K562 (cell line): Measurements from ENCODE around the gene PDE6G. TPM values are rescaled to one million over a fixed set of nuclear protein-coding genes. Genes with fewer than 3 reads are reported as not detected.

ENCODE experiments used
- ASH1L ChIP-seq: fragments of 450-650 bp; IDR thresholded peaks from 2 replicates; pipeline ENCODE4 v1.6.1; 2018; ENCODE audit warnings: borderline replicate concordance, mild to moderate bottlenecking, low read depth; ENCODE audit not compliant: partially characterized antibody
- BRF1 ChIP-seq: IDR thresholded peaks from 3 replicates; pipeline ENCODE4 v1.6.1; 2011; ENCODE audit warnings: borderline replicate concordance, mild to moderate bottlenecking; ENCODE audit not compliant: insufficient read length; ENCODE audit errors: extremely low read depth
- CAMTA2 ChIP-seq: fragments of 250-450 bp; sonication (Bioruptor Pico); conservative IDR thresholded peaks from 2 replicates; pipeline ENCODE4 v1.5.1; 2022
- FIP1L1 ChIP-seq: fragments of 200-400 bp; formaldehyde crosslinking; IDR thresholded peaks from 2 replicates; pipeline ENCODE4 v1.6.1; 2018; ENCODE audit warnings: mild to moderate bottlenecking, low read depth, low read length; ENCODE audit not compliant: poor library complexity, severe bottlenecking
- MCM3 ChIP-seq: fragments of 450-650 bp; IDR thresholded peaks from 2 replicates; pipeline ENCODE4 v1.6.1; 2016
- MED1 ChIP-seq: sonication (generic); formaldehyde crosslinking; IDR thresholded peaks from 2 replicates; pipeline ENCODE4 v1.8.1; 2023; ENCODE audit warnings: missing genetic modification reagents, borderline replicate concordance
- MXI1 ChIP-seq: IDR thresholded peaks from 2 replicates; pipeline ENCODE4 v1.6.1; 2011; ENCODE audit warnings: low read depth, mild to moderate bottlenecking, improper control_type of control experiment, low read length
- NRF1 ChIP-seq, 2 experiments: fragments of 450-650 bp; IDR thresholded peaks in 1 of 2; conservative IDR thresholded peaks in 1 of 2; 2 replicates each; pipeline ENCODE4 v1.6.1; 2014; ENCODE audit warnings: mild to moderate bottlenecking in 2 of 2
- POLR2G ChIP-seq: fragments of 200-400 bp; formaldehyde crosslinking; IDR thresholded peaks from 2 replicates; pipeline ENCODE4 v1.6.1; 2017; ENCODE audit warnings: low read depth, mild to moderate bottlenecking, antibody characterized with exemption, low read length, moderate library complexity
- YY1 ChIP-seq, 3 experiments: IDR thresholded peaks; 2 replicates each; pipeline ENCODE4 v1.6.1; 2011; ENCODE audit warnings: low read length in 2 of 3, mild to moderate bottlenecking in 2 of 3, moderate library complexity in 2 of 3, borderline replicate concordance in 1 of 3, control low read depth in 1 of 3, low read depth in 1 of 3; ENCODE audit not compliant: insufficient read depth in 3 of 3, insufficient replicate concordance in 2 of 3, control insufficient read depth in 1 of 3, insufficient read length in 1 of 3; ENCODE audit errors: extremely low read depth in 1 of 3
- ZBTB7A ChIP-seq: IDR thresholded peaks from 2 replicates; pipeline ENCODE4 v1.6.1; 2011; ENCODE audit warnings: low read depth, mild to moderate bottlenecking, low read length, moderate library complexity, borderline replicate concordance; ENCODE audit not compliant: control insufficient read depth
- ZNF644 ChIP-seq: fragments of 200-800 bp; sonication (Bioruptor generic); IDR thresholded peaks from 2 replicates; pipeline ENCODE4 v1.6.1; 2016; ENCODE audit warnings: low read depth, missing genetic modification characterization, missing compliant biosample characterization
- polyA plus RNA-seq, 8 experiments: library from polyadenylated mRNA; depleted of rRNA in 4 of 8; stranded (reverse) in 5 of 8; unstranded in 3 of 8; fragments of >200 nt; fragmentation: Nextera tagmentation in 2 of 8; fragmentation: Illumina TruSeq in 1 of 8; extraction: Ambion mirVana in 2 of 8; extraction: Trizol in 1 of 8; gene quantifications; 2 replicates each; pipeline versions ENCODE4 v1.2.1 to v1.2.3, GENCODE V29; 2011 to 2014; ENCODE audit warnings: inconsistent platforms in 1 of 8, missing spikeins in 1 of 8
- total RNA-seq, 7 experiments: library from RNA; depleted of rRNA in 6 of 7; stranded (reverse); fragments of >200 nt in 6 of 7; fragmentation: Illumina TruSeq in 2 of 7; extraction: Trizol in 2 of 7; gene quantifications; 2 replicates each; pipeline versions ENCODE4 v1.2.1 to v1.2.3, GENCODE V29; 2011 to 2021; ENCODE audit warnings: low replicate concordance in 1 of 7
- TF ChIP-seq, protein P1 (sequence below), 2 experiments: fragments of 450-650 bp; formaldehyde crosslinking in 1 of 2; IDR thresholded peaks; 2 replicates each; pipeline versions ENCODE4 v1.4.0 to v1.6.1; 2014 to 2020; ENCODE audit warnings: mild to moderate bottlenecking in 2 of 2, borderline replicate concordance in 1 of 2, low read depth in 1 of 2
- TF ChIP-seq, protein P2 (sequence below), 3 experiments: IDR thresholded peaks in 2 of 3; conservative IDR thresholded peaks in 1 of 3; 2 replicates each; pipeline ENCODE4 v1.5.1; 2011 to 2012; ENCODE audit warnings: low read length in 3 of 3, mild to moderate bottlenecking in 3 of 3, control low read depth in 2 of 3, improper control_type of control experiment in 1 of 3, inconsistent platforms in 1 of 3, low read depth in 1 of 3, mixed read lengths in 1 of 3, moderate library complexity in 1 of 3; ENCODE audit not compliant: insufficient read depth in 2 of 3
- TF ChIP-seq, protein P3 (sequence below): sonication (generic); formaldehyde crosslinking; IDR thresholded peaks from 2 replicates; pipeline ENCODE4 v1.8.1; 2023; ENCODE audit warnings: mild to moderate bottlenecking, missing genetic modification reagents

The PDE6G gene
- total and polyA plus RNA-seq, 9 of the 15 experiments (the other 6 are each of a cell fraction or from before 2014, with no cell fraction given) = 0.14 to 0.59 TPM; not detected in 7

DNA sequence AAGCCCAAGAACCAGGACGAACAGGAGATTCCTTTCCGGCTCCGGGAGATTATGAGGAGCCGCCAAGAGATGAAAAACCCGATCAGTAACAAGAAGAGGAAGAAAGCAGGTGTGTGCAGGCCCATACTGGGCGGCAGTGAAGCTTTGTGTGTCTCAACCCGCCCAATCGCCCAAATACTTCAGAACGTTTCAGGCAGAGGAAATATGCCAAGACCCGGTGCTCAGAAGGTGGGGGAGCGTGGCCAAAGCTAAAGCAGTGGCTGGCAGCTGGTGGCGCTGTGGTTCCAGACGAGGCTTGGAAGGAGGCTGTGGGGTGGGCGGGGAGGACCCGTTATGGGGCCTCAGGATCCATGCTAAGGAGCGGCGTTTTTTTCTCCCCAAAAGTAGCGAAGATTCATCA lies 11.4 kb upstream of the PDE6G start (continued):
- no peak for TF ChIP-seq ASH1L
- no peak for TF ChIP-seq MXI1
- TF ChIP-seq CAMTA2 (CRISPR knock-in tag) = no peak
- no peak for TF ChIP-seq NRF1 (conservative IDR thresholded peaks at IDR 0.05 in 1 of 2, IDR thresholded peaks at IDR 0.05 in 1 of 2)
- TF ChIP-seq BRF1 = no peak
- no peak for TF ChIP-seq MCM3
- peak; percentile 34; the same call in 1 of the 2 replicates for TF ChIP-seq POLR2G
- TF ChIP-seq FIP1L1 = no peak
- TF ChIP-seq, protein P1, sequence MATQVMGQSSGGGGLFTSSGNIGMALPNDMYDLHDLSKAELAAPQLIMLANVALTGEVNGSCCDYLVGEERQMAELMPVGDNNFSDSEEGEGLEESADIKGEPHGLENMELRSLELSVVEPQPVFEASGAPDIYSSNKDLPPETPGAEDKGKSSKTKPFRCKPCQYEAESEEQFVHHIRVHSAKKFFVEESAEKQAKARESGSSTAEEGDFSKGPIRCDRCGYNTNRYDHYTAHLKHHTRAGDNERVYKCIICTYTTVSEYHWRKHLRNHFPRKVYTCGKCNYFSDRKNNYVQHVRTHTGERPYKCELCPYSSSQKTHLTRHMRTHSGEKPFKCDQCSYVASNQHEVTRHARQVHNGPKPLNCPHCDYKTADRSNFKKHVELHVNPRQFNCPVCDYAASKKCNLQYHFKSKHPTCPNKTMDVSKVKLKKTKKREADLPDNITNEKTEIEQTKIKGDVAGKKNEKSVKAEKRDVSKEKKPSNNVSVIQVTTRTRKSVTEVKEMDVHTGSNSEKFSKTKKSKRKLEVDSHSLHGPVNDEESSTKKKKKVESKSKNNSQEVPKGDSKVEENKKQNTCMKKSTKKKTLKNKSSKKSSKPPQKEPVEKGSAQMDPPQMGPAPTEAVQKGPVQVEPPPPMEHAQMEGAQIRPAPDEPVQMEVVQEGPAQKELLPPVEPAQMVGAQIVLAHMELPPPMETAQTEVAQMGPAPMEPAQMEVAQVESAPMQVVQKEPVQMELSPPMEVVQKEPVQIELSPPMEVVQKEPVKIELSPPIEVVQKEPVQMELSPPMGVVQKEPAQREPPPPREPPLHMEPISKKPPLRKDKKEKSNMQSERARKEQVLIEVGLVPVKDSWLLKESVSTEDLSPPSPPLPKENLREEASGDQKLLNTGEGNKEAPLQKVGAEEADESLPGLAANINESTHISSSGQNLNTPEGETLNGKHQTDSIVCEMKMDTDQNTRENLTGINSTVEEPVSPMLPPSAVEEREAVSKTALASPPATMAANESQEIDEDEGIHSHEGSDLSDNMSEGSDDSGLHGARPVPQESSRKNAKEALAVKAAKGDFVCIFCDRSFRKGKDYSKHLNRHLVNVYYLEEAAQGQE (IDR thresholded peaks at IDR 0.05; ENCODE audit: borderline replicate concordance) = peak; percentile 12; the same call in 1 of the 2 replicates
- TF ChIP-seq, protein P1 (CRISPR knock-in tag; IDR thresholded peaks at IDR 0.05; ENCODE audit: low read depth) = no peak
- TF ChIP-seq MED1 = no peak
- peak in 1 of 3 experiments; percentile 34 for TF ChIP-seq YY1 (IDR thresholded peaks at IDR 0.05; ENCODE audit: borderline replicate concordance in 1 of 3, control insufficient read depth in 1 of 3, extremely low read depth in 1 of 3, insufficient read depth in 3 of 3, insufficient read length in 1 of 3, insufficient replicate concordance in 2 of 3, low read depth in 1 of 3, low read length in 2 of 3)
- TF ChIP-seq, protein P2, sequence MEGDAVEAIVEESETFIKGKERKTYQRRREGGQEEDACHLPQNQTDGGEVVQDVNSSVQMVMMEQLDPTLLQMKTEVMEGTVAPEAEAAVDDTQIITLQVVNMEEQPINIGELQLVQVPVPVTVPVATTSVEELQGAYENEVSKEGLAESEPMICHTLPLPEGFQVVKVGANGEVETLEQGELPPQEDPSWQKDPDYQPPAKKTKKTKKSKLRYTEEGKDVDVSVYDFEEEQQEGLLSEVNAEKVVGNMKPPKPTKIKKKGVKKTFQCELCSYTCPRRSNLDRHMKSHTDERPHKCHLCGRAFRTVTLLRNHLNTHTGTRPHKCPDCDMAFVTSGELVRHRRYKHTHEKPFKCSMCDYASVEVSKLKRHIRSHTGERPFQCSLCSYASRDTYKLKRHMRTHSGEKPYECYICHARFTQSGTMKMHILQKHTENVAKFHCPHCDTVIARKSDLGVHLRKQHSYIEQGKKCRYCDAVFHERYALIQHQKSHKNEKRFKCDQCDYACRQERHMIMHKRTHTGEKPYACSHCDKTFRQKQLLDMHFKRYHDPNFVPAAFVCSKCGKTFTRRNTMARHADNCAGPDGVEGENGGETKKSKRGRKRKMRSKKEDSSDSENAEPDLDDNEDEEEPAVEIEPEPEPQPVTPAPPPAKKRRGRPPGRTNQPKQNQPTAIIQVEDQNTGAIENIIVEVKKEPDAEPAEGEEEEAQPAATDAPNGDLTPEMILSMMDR (IDR thresholded peaks at IDR 0.05 in 2 of 3, conservative IDR thresholded peaks at IDR 0.05 in 1 of 3; ENCODE audit: insufficient read depth in 2 of 3, low read depth in 1 of 3, low read length in 3 of 3) = peak; percentile 65 to 77 (median 70)
- TF ChIP-seq, protein P3, sequence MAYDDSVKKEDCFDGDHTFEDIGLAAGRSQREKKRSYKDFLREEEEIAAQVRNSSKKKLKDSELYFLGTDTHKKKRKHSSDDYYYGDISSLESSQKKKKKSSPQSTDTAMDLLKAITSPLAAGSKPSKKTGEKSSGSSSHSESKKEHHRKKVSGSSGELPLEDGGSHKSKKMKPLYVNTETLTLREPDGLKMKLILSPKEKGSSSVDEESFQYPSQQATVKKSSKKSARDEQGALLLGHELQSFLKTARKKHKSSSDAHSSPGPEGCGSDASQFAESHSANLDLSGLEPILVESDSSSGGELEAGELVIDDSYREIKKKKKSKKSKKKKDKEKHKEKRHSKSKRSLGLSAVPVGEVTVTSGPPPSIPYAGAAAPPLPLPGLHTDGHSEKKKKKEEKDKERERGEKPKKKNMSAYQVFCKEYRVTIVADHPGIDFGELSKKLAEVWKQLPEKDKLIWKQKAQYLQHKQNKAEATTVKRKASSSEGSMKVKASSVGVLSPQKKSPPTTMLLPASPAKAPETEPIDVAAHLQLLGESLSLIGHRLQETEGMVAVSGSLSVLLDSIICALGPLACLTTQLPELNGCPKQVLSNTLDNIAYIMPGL (CRISPR knock-in tag) = no peak
- peak; percentile 75; the same call in 1 of the 2 replicates for TF ChIP-seq ZBTB7A
- no peak for TF ChIP-seq ZNF644
